Mesothelial cell of epicardium (in vitro differentiated cells): Measurements from ENCODE around the gene GATAD2B. TPM values are rescaled to one million over a fixed set of nuclear protein-coding genes. Genes with fewer than 3 reads are reported as not detected.

Experiments
- DNase-seq, 2 experiments: peaks; one replicate each; pipeline ENCODE4 v3.0.0; 2021; ENCODE audit warnings: low spot score in 2 of 2; ENCODE audit not compliant: unreplicated experiment in 2 of 2
- H3K27ac Mint-ChIP-seq: 2 replicates; pipeline ENCODE4 v1.8.0; 2021; ENCODE audit warnings: mixed read lengths
- H3K27me3 Mint-ChIP-seq: 2 replicates; pipeline ENCODE4 v1.8.0; 2021; ENCODE audit warnings: low read depth, mixed read lengths
- H3K36me3 Mint-ChIP-seq: 2 replicates; pipeline ENCODE4 v1.8.0; 2021; ENCODE audit warnings: mixed read lengths
- H3K4me1 Mint-ChIP-seq: 2 replicates; pipeline ENCODE4 v1.8.0; 2021; ENCODE audit warnings: mixed read lengths
- H3K4me3 Mint-ChIP-seq: 2 replicates; pipeline ENCODE4 v1.8.0; 2021; ENCODE audit warnings: mild to moderate bottlenecking, moderate library complexity, mixed read lengths
- H3K9me3 Mint-ChIP-seq: 2 replicates; pipeline ENCODE4 v1.8.0; 2021; ENCODE audit warnings: mixed read lengths
- total RNA-seq: library from RNA; stranded (reverse); gene quantifications from 3 replicates; pipeline ENCODE4 v1.2.1, GENCODE V29; 2021
- TF ChIP-seq, protein P1 (sequence below): fragments of 200-600 bp; sonication (generic); IDR thresholded peaks from one replicate; pipeline ENCODE4 v1.5.0; 2021; ENCODE audit warnings: antibody characterized with exemption; ENCODE audit not compliant: unreplicated experiment

GATAD2B gene
- total RNA-seq, 1 donor from 2014 or later, result 77.3 TPM

GRCh38 chr1:153926405-153926804 lies 3.6 kb upstream of the GATAD2B start:
- Mint-ChIP-seq H3K9me3 (no peaks in the 10 kb centered on the region), H3K27me3 (no peaks in the 10 kb centered on the region), H3K36me3 (no peaks in the 10 kb centered on the region), H3K4me1 (peaks cover 8% of the 10 kb centered on the region), H3K27ac (no peak overlapping the region), H3K4me3 (no peak overlapping the region)
- TF ChIP-seq, protein P1, sequence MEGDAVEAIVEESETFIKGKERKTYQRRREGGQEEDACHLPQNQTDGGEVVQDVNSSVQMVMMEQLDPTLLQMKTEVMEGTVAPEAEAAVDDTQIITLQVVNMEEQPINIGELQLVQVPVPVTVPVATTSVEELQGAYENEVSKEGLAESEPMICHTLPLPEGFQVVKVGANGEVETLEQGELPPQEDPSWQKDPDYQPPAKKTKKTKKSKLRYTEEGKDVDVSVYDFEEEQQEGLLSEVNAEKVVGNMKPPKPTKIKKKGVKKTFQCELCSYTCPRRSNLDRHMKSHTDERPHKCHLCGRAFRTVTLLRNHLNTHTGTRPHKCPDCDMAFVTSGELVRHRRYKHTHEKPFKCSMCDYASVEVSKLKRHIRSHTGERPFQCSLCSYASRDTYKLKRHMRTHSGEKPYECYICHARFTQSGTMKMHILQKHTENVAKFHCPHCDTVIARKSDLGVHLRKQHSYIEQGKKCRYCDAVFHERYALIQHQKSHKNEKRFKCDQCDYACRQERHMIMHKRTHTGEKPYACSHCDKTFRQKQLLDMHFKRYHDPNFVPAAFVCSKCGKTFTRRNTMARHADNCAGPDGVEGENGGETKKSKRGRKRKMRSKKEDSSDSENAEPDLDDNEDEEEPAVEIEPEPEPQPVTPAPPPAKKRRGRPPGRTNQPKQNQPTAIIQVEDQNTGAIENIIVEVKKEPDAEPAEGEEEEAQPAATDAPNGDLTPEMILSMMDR, result no peak
- DNase-seq, result no peak

- Mint-ChIP-seq H3K4me3 (peak overlapping the region; percentile 94), H3K36me3 (no peaks in the 10 kb centered on the region), H3K4me1 (peaks cover 44% of the 10 kb centered on the region), H3K27me3 (no peaks in the 10 kb centered on the region), H3K9me3 (no peaks in the 10 kb centered on the region), H3K27ac (peak overlapping the region; percentile 98)
- peak in 1 of 2 experiments; percentile 44 for DNase-seq
- TF ChIP-seq, protein P1, result no peak
These were observed 448 bp downstream of the GATAD2B start for GRCh38 chr1:153922076-153922971.

GRCh38 chr1:153921803-153922075 lies 1.0 kb downstream of the GATAD2B start:
- TF ChIP-seq, protein P1, result no peak
- Mint-ChIP-seq H3K27me3 (no peaks in the 10 kb centered on the region), H3K4me1 (peaks cover 44% of the 10 kb centered on the region)

GRCh38 chr1:153921080-153921802 lies 1.5 kb downstream of the GATAD2B start:
- Mint-ChIP-seq H3K9me3 (no peaks in the 10 kb centered on the region), H3K4me1 (peaks cover 44% of the 10 kb centered on the region), H3K4me3 (peak overlapping the region; percentile 94), H3K27ac (peak overlapping the region; percentile 93), H3K36me3 (no peaks in the 10 kb centered on the region), H3K27me3 (no peaks in the 10 kb centered on the region)
- no peak for DNase-seq
- TF ChIP-seq, protein P1, result no peak

More at GRCh38 chr1:153921803-153922075, 1.0 kb downstream of the GATAD2B start:
- Mint-ChIP-seq H3K36me3 (no peaks in the 10 kb centered on the region), H3K4me3 (peak overlapping the region; percentile 94), H3K27ac (peak overlapping the region; percentile 93), H3K9me3 (no peaks in the 10 kb centered on the region)
- no peak for DNase-seq

- no peaks in the 10 kb centered on the region for H3K36me3 Mint-ChIP-seq
- H3K27ac Mint-ChIP-seq, result peak overlapping the region; percentile 83
- no peak for DNase-seq
- H3K9me3 Mint-ChIP-seq, result no peaks in the 10 kb centered on the region
- peaks cover 44% of the 10 kb centered on the region for H3K4me1 Mint-ChIP-seq
- H3K27me3 Mint-ChIP-seq, result no peaks in the 10 kb centered on the region
- TF ChIP-seq, protein P1, result no peak
- H3K4me3 Mint-ChIP-seq, result peak overlapping the region; percentile 94
These were observed 2.6 kb downstream of the GATAD2B start for GRCh38 chr1:153919876-153920852.
